H54 (cell line): ENCODE data around the gene SAMMSON.

Experiments used
- DNase-seq: peaks from one replicate; pipeline ENCODE4 v3.0.0; 2011; ENCODE audit warnings: low spot score, mixed read lengths; ENCODE audit not compliant: insufficient read length
- FAIRE-seq: peaks from 3 replicates; lab custom pipeline; 2011; peaks lifted over from hg19 to GRCh38; lab: Jason Lieb, UNC
- POLR2A ChIP-seq: IDR thresholded peaks from 2 replicates; pipeline ENCODE4 v1.6.1; 2011; ENCODE audit warnings: low read depth, mild to moderate bottlenecking, low read length

SAMMSON gene

DNA sequence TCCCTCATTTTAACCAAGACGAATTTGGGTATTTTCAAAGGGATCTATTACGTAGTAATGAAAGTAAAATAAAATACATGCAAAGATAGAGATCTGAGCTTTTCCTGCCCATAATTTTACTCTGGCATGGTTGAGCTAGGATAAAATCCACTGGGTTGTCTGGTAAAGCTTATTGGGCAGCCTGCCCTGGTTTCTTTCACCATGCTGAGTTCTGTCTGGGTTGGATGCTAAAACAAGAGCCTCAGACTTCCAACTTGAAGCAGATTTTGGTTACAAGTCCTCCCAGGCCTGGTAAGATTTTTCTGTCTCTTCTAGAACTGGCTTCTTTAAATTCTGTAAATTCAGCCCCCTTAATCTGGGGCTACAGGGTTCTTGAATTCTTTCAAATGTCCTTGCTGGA lies 86.8 kb downstream of the SAMMSON start:
- FAIRE-seq (no peak), DNase-seq (no peak)
- TF ChIP-seq POLR2A, result no peak

DNA sequence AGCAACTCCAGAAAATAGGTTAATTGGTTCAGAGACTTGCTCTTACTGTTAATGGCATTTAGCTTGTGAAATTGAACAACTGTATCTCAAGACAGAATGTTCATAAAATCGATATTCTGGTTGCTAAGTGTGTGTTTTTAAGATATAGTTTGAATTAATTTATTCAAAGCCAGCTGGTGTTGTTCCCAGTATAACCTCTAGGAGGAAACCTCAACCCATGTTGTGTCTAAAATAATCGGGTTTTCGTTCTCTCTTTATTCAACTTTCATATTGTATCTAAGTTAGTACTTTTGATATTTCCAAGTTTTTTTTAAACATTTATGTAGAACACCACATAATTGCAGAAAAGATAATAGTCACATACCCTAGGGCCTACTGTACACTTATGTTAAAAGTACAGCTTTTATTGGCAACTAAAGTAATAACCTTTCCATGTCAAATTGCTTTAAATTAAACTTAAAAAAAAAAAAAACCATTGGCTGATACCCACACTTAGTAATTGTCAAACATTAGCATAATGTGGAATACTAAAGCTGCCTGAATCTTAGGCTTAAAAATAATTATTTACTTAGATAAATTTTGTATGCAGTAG lies 90.9 kb downstream of the SAMMSON start:
- FAIRE-seq (peak; percentile 30), DNase-seq (peak; percentile 3)

DNA sequence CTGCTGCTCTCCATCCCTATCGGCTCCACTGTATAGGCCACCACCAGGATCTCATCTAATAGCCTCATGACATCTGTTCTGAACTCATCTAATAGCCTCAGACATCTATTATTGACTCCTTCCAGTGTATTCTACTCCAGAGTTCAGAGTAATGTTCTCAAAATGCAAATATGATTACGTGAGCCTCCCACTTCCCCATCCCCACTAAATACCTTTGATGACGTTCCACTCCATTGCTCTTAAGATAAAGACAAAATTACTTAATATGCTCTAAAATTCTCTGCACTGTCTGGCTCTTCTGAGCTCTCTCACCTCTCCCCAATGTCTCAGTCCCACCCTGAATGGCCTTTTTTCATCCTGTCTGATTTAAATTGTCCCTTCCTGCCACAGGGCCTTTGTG lies 94.7 kb downstream of the SAMMSON start:
- FAIRE-seq, result no peak
- TF ChIP-seq POLR2A, result no peak
- no peak for DNase-seq

More for the DNA sequence above, 90.9 kb downstream of the SAMMSON start:
- no peak for TF ChIP-seq POLR2A

DNA sequence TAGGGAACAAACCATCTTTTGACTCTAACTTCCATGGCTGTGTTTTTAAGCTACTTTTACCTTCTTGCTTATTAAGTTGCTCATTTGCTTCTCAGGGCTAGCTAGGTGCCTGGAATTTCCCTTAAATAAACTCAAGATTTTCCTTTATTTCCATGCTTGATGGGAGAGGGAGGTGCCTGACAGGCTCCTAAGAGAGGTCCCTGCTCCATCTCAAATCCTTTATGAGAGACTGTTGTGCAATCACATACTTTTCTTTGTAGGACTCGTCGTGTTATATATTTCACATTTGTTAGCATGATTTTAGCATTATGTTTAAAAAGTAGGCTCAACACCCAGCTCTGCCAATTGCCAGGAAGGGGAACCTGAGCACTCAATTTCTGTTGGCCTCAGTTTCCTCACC lies 95.7 kb downstream of the SAMMSON start:
- DNase-seq, result no peak
- no peak for FAIRE-seq
- no peak for TF ChIP-seq POLR2A

DNA sequence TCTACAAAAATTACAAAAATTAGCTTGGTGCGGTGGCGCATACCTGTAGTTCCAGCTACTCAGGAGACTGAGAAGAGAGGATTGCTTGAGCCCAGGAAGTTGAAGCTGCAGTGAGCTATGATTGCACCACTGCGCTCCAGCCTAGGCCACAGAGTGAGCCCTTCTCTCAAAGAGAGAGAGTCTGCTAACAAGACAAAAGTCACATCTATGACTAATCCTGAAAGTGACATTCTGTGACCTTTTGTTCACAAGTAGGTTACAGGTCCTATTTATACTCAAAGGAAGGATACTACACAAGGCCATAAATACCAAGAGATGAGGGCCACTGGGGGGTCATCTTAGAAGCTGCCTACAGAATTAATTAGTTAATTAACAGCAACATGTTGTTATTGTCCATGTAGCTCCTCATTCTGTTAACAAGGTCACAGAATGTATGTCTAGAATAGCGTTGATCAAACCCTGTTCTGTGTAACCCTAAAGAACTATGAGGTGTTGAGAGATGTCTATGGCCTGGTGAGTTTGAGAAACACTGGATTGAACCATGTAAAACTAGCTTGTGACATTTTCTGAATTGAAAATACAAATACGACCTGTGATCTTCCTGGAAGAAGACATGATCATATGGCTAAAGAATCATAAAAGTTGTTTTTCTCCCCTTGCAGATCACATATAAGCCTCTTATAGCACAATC lies 97.0 kb downstream of the SAMMSON start:
- DNase-seq, result no peak
- no peak for TF ChIP-seq POLR2A
- FAIRE-seq, result no peak

DNA sequence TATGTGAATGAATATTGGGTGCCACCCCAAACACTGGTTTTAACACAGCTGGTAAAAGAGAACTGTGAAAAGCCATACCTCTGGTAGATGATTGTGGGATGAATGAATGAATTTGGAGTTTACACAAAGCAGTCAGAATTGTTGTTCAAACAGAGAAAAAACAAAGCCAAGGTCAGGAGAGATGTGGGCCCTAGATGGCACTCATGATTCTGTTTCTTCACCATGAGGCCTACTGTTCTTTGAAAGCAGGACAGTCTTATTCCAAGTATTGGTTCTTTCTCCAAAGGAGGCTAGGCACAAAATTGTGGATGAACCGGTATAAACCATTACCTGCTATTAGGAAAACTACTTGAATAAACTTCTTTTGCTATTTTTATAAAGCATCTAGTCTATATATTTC lies 97.6 kb downstream of the SAMMSON start:
- DNase-seq, result no peak
- no peak for TF ChIP-seq POLR2A
- no peak for FAIRE-seq

DNA sequence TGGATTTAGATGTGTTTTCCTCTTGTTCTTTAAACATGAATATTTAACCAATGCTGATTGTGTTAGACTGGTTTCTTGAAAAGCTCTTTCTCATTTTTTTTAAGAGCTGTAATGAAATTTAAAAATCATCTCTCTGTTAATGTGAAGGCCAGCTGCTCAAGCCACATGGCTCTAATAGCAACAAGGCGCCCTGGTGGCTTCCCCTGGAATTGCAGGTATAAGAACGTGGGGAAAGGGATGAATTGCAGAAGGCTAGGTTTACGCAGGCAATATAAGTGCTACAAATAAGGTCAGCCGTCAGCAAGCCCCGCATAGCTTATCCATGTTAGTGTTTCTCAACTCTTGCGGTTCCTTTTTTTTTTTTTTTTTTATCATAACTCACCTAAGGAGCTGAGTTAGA lies 108.5 kb downstream of the SAMMSON start:
- peak; percentile 2 for DNase-seq
- no peak for FAIRE-seq
- no peak for TF ChIP-seq POLR2A

DNA sequence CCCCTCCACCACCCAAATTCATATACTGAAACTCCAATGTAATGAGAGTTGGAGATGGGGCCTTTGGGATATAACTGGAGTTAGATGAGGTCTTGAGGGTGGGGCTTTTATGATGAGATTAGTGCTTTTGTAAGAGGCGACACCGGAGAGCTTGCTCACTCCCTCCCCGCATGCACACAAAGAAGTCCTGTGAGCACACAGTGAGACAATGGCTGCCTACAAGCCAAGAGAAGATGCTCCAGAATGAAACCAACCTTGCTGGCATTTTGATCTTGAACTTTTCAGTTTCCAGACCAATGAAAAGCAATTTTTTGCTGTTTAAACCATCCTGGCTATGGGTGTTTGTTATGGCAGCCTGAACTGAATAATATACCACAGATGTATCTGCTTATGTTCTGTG lies 109.0 kb downstream of the SAMMSON start:
- FAIRE-seq (no peak), DNase-seq (no peak)
- TF ChIP-seq POLR2A, result no peak

DNA sequence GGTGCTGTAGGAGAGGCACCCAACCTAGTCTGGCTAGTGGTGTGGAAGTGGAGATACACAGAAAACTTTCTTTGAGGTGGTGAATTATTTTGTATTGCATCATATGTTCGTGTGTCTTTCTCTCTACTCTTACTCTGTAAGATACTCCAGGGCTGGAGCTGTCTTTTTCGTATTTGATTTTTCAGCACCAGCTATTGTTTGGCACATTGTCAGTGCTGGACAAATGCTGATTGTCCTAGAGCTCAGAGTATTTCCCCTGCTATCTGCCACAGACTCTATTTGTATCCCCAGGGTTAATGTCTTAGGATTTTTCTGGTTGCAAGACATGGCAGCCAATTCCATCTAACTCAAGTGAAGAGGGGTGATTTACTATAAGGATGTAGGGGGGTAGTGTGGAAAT lies 110.5 kb downstream of the SAMMSON start:
- FAIRE-seq (no peak), DNase-seq (no peak)
- no peak for TF ChIP-seq POLR2A

DNA sequence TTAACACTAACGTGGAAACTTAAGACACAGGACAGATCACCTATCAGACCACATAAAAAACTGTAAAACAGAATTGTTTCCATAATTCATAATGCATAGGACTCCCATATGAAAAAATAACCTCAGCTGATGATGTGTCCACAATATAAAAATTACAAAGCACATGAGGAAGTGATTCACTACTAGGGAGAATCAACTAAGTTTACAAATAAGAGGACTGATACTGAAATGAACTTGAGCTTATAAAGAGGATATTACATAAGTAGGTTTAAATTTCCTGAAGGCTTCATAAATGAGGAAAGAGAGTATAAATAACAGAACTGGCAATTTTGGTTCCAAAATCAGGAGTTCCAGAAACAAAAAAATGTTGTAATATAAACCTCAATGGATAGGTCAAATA lies 111.9 kb downstream of the SAMMSON start:
- no peak for TF ChIP-seq POLR2A
- DNase-seq (no peak), FAIRE-seq (no peak)

DNA sequence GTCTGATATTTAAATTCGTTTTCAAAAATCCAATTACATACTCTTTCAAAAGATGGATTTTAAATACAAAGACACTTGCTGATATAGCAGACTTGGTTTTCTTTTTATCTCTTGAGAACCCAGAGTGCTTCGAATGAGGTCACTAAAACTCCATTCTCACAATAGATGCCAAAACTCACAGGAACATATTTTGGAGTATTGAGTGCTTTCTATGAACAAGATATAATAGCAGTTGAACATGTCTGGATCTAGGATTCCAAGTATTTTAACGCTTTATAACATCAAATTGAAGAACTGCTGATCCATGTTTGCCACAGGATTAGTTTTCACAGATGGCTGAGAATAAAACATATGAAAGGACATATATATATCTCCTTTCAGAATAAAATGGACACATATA lies 113.2 kb downstream of the SAMMSON start:
- TF ChIP-seq POLR2A, result no peak
- FAIRE-seq, result no peak
- DNase-seq, result no peak

DNA sequence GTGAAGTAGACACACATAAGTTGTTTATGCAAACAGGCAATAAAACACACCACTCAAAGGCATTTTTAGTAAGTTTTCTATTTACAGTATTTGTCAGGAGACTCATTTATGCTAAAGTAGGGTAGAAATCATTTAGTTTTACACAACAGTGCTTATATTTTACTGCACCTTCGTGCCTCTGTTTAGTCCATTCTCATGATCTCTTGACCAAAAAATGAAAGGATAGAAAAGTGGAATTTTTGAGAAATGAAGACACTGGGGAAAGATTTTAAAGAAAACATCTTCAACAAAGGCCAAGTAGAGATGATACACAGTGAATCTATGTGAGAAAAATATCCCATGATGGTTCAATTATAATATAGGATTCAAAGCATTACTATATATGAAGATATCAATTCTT lies 114.9 kb downstream of the SAMMSON start:
- no peak for DNase-seq
- TF ChIP-seq POLR2A, result no peak
- FAIRE-seq, result no peak

DNA sequence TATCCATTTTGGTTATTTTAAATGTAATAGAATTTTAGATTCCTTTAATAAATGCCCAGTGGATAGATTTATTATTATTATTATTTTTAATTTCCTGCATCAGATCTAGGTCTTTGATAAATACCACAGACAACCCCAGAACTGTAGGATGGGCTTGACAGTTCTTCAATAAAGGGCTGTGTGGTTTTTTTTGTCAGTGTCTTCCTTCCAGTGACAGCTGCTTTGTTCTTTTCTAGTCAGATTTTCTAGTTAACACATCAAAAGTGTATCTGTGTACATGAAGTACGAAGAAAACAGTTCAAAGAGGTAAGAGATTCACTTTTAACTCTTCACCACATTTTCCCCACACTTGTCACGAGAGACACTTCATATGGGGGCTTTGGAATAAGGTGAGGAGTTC lies 120.3 kb downstream of the SAMMSON start:
- no peak for FAIRE-seq
- DNase-seq, result no peak
- TF ChIP-seq POLR2A, result no peak
